Activated CD4-positive, alpha-beta T cell treated with anti-CD3 and anti-CD28 coated beads for 36 hours (primary cell): ENCODE data around the gene C5. TPM values are rescaled to one million over a fixed set of nuclear protein-coding genes. Genes with fewer than 3 reads are reported as not detected.
A peak's percentile ranks its signal among the peaks of the same experiment; 100 is the strongest.

Experiments
- ATAC-seq: fragments of 200-7000 bp; cut with Tn5 transposase; one replicate; pipeline ENCODE4 v1.10.0; 2021; ENCODE audit warnings: mild to moderate bottlenecking, moderate library complexity
- CTCF ChIA-PET: fragments of 350-600 bp; sonication (Branson Sonifier 250); formaldehyde crosslinking; loops from one replicate; lab custom pipeline; 2021; ENCODE audit warnings: antibody characterized with exemption; lab: Charles Lee
- POLR2A ChIA-PET: fragments of 350-600 bp; sonication (Branson Sonifier 250); formaldehyde crosslinking; loops from one replicate; lab custom pipeline; 2021; ENCODE audit warnings: antibody characterized with exemption, inconsistent platforms; lab: Charles Lee
- DNase-seq: peaks from one replicate; pipeline ENCODE4 v3.0.0-alpha.2; 2020
- H3K27ac Mint-ChIP-seq: one replicate; pipeline ENCODE4 v1.8.0; 2021; ENCODE audit warnings: mixed read lengths
- H3K27me3 Mint-ChIP-seq: one replicate; pipeline ENCODE4 v1.8.0; 2021; ENCODE audit warnings: mixed read lengths
- H3K36me3 Mint-ChIP-seq: one replicate; pipeline ENCODE4 v1.8.0; 2021; ENCODE audit warnings: low read depth, mixed read lengths
- H3K4me1 Mint-ChIP-seq: one replicate; pipeline ENCODE4 v1.8.0; 2021; ENCODE audit warnings: mixed read lengths
- H3K4me3 Mint-ChIP-seq: one replicate; pipeline ENCODE4 v1.8.0; 2021; ENCODE audit warnings: mild to moderate bottlenecking, moderate library complexity, mixed read lengths
- H3K9me3 Mint-ChIP-seq: one replicate; pipeline ENCODE4 v1.8.0; 2021; ENCODE audit warnings: low read depth, mixed read lengths
- intact Hi-C, 2 experiments: fragments of 100-400 bp; cut with DNase I in 1 of 2; cut with micrococcal nuclease in 1 of 2; formaldehyde crosslinking; loops; one replicate each; pipeline versions ENCODE4 v1.14.2 to v1.15.1; 2022 to 2024; cut with DNase I, micrococcal nuclease
- total RNA-seq, 2 experiments: library from RNA; stranded (reverse); gene quantifications; one replicate each; pipeline ENCODE4 v1.2.3, GENCODE V29; 2021

C5 gene
- total RNA-seq, 2 experiments from 2014 or later, result 2.3 to 2.4 TPM

DNA sequence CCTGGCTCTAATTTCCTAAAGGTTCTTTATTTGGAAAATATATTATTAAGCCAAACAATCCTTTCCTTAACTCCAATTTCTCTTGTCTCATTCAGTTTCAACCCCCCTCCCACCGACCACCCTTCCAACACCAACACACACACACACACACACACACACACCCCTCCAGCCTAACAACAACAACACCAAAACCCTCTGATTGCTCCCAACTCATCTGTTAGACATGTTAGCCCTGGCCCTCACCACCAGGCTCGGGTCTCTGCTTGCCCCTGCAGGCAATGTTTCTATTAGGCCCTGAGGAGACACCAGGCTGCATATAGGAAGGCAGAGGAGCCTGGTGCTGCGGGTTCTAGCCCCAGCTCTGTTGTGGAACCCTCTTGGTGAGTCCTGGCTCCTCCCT is 105.1 kb downstream of the C5 start:
- Mint-ChIP-seq H3K36me3 (no peaks in the 10 kb centered on the region), H3K4me1 (no peaks in the 10 kb centered on the region), H3K27me3 (no peaks in the 10 kb centered on the region), H3K27ac (no peak overlapping the region), H3K4me3 (no peak overlapping the region), H3K9me3 (no peaks in the 10 kb centered on the region)
- ChIA-PET CTCF (no interaction called here), POLR2A (no interaction called here)
- ATAC-seq (no peak), DNase-seq (no peak)
- intact Hi-C loops, result no loop called here

DNA sequence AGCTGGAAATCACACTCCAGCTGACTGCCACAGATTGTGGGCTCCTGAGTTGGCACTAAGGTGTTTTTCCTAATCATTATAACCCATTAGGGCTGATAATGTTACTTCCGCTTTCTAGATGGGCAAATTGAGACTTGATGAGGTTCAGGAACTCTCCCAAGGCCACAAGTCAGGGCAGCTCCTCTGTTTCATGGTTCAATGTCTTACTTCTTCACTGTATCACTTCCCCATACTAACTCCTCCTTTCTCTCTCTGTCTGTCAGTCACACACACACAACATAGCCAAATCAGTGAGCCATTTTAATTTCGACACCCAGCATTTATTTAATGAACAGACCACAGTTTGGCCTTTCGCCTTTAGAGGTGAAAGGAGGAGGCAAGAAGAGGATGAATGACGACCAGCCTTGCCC is 105.6 kb downstream of the C5 start:
- CTCF ChIA-PET, result interaction anchor here (0.8 kb wide), 1 partner anchor 37 kb away, joined by 3 read pairs; no protein-coding TSS in a partner anchor
- intact Hi-C loops, result no loop called here

DNA sequence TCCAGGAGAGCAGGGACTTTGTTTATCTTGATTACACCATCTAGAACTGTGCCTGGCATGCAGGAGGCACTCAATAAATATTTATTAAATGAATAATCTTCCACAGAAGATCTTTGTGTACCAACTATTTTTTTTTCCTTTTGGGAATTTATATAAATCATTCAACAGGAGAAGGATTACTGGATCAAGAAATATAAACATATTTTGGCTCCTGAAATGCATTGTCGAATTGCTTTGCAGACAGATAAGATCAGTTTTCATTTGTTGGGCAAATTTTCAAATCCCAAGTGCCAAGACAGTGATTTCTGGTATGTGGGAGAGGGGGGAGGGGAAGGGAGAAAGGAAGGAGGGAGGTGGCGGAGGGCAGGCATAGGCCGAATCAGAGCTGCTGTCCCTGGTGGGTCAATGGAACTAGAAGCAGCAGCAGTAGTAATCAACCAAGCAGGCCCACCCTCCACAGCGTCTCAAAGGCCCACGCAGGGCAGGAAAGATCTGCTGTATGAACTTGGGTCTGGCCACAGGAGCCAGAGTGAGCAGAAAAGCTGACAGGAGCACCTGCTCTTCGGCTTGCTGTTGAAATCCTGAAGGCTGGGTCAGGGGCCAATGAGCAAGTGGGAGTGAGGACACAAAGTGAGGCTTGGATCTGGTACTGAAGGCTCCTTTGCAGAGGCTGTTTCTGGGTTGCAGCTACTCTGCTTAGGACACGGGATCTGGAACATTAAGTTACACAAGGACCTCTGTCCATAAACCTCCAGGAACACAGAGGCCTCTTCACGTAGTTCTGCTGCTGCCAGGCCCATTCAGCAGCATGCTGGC is 107.7 kb downstream of the C5 start:
- no peaks in the 10 kb centered on the region for H3K36me3 Mint-ChIP-seq
- no peak for DNase-seq
- CTCF ChIA-PET, result interaction anchor here (1.2 kb wide), 1 partner anchor 11 kb away, joined by 4 read pairs; no protein-coding TSS in a partner anchor

More for the DNA sequence above, 105.6 kb downstream of the C5 start:
- no peak for DNase-seq
- Mint-ChIP-seq H3K4me1 (no peaks in the 10 kb centered on the region), H3K4me3 (no peak overlapping the region), H3K27me3 (no peaks in the 10 kb centered on the region), H3K36me3 (no peaks in the 10 kb centered on the region), H3K9me3 (no peaks in the 10 kb centered on the region), H3K27ac (no peak overlapping the region)
- ATAC-seq, result no peak
- POLR2A ChIA-PET, result no interaction called here

DNA sequence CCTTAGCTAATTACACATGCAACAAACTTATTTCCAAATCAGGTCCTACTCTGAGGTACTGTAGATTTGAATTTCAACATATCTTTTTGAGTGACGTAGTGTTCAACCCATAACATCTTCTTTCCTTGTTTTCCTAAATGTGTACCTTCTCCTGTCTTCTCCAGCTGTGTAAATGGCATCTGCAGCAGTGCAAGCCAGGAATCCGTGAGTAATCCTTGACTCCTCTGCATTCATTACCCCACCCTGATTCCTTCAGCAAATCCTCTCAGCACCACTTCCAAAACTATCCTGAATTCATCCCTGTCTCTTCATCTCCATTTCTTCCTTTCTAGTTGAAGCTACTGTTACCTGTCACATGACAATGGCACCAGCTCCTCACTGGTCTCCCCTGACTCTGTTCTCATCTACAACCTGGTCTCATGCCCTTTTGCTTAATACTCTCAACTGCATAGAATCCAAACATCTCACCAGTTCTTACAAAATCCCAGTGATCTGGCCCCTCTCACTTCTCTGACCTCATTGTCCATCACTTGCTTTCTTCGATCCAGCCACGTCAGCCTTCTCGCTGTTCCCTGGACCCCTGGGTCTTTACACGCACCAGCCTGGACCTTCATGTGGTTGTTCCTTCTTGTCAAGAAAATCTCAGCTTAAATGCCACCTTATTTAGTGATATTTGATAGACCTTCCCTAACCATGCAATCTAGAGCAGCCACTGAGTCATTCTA is 108.9 kb downstream of the C5 start:
- ChIA-PET POLR2A (no interaction called here), CTCF (interaction anchor here (1.0 to 1.2 kb wide), 2 partner anchors 10 to 23 kb away, joined by 3 to 4 read pairs; no protein-coding TSS in a partner anchor)
- ATAC-seq (no peak), DNase-seq (no peak)
- Mint-ChIP-seq H3K27me3 (no peaks in the 10 kb centered on the region), H3K27ac (no peak overlapping the region), H3K36me3 (no peaks in the 10 kb centered on the region), H3K9me3 (no peaks in the 10 kb centered on the region), H3K4me1 (peaks cover 15% of the 10 kb centered on the region), H3K4me3 (no peak overlapping the region)
- intact Hi-C loops, result no loop called here

More for the DNA sequence above, 107.7 kb downstream of the C5 start:
- no peak overlapping the region for H3K4me3 Mint-ChIP-seq
- peaks cover 4% of the 10 kb centered on the region for H3K4me1 Mint-ChIP-seq
- POLR2A ChIA-PET, result interaction anchor here (0.7 kb wide), 1 partner anchor 18 kb away, joined by 3 read pairs; no protein-coding TSS in a partner anchor
- no peak overlapping the region for H3K27ac Mint-ChIP-seq
- intact Hi-C loops, result no loop called here
- H3K9me3 Mint-ChIP-seq, result no peaks in the 10 kb centered on the region
- no peaks in the 10 kb centered on the region for H3K27me3 Mint-ChIP-seq
- no peak for ATAC-seq

DNA sequence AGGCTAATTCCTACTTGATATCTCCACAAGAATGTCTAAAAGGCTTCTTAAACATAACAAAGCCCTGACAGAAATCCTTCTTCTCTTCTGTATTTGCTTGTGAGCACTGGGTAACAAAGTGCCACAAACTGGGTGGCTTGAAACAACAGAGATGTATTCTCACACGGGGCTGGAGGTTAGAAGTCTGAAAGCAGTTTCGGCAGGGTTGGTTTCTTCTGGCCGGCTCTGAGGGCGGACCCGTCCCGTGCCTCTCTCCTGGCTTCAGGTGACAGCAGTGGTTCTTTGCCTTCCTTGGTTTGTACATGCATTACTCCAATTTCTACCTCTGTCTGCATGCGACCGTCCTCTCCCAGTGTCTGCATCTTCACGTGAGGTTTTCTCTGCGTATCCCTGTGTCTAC is 109.5 kb downstream of the C5 start:
- no peaks in the 10 kb centered on the region for H3K27me3 Mint-ChIP-seq
- no peak overlapping the region for H3K4me3 Mint-ChIP-seq
- no peak for DNase-seq
- no peaks in the 10 kb centered on the region for H3K9me3 Mint-ChIP-seq
- ChIA-PET POLR2A (no interaction called here), CTCF (interaction anchor here (1.0 kb wide), 1 partner anchor 24 kb away, joined by 3 read pairs; no protein-coding TSS in a partner anchor)
- no peak for ATAC-seq
- no peaks in the 10 kb centered on the region for H3K36me3 Mint-ChIP-seq
- intact Hi-C loops, result no loop called here
- H3K4me1 Mint-ChIP-seq, result peaks cover 22% of the 10 kb centered on the region
- H3K27ac Mint-ChIP-seq, result no peak overlapping the region

DNA sequence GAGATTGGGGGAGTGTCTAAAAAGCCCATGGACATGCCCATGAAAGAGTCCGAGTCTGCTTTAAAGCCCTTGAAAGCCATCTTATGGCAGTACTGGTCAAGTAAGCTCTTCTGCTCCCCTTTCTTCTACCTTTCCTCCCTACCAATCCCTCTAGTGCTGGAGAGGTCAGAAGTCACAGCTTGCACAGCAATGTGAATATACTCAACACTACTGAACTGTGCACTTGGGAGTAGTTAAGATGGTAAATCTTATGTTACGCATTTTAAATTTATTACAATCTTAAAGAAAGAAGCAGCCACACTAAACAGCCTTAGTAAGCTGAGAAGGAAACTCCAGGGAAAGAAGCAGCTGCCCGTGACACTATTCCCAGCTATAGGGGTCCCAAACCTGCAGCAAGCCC is 111.2 kb downstream of the C5 start:
- ATAC-seq (no peak), DNase-seq (no peak)
- H3K4me3 Mint-ChIP-seq, result no peak overlapping the region
- no peaks in the 10 kb centered on the region for H3K36me3 Mint-ChIP-seq
- peaks cover 37% of the 10 kb centered on the region for H3K4me1 Mint-ChIP-seq
- intact Hi-C loops, result loop anchor here in 1 of 2 experiments (5.0 to 10.0 kb wide), 2 partner anchors 322 to 354 kb away; partner anchors contain the start of gene CDK5RAP2
- ChIA-PET CTCF (interaction anchor here (0.6 to 4.7 kb wide), 11 partner anchors 9 to 1326 kb away, joined by 3 to 29 read pairs (median 4); partner anchors contain the start of genes FBXW2, MRRF and RBM18), POLR2A (no interaction called here)
- no peak overlapping the region for H3K27ac Mint-ChIP-seq
- H3K9me3 Mint-ChIP-seq, result no peaks in the 10 kb centered on the region
- no peaks in the 10 kb centered on the region for H3K27me3 Mint-ChIP-seq

DNA sequence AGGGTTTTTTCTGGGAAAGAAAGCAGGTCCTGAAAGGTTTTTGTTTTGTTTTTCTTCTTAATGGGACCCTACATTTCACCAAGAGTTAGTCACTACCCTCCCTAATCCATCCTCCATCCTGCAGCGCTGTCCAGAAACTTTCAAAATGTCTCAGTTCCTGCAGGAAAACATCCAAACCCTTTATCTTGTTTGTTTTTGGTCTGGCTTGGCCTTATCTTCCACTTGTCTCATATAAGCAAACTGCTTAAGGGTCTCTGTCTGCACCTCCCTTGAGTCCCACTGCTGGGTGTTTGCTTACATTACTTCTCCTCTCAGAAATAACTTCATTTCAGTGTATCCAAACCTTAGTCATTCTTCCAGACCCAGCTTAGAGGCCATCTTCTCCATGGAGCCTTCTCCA is 112.5 kb downstream of the C5 start:
- no peaks in the 10 kb centered on the region for H3K36me3 Mint-ChIP-seq
- no peaks in the 10 kb centered on the region for H3K27me3 Mint-ChIP-seq
- peaks cover 49% of the 10 kb centered on the region for H3K4me1 Mint-ChIP-seq
- H3K4me3 Mint-ChIP-seq, result no peak overlapping the region
- intact Hi-C loops, result loop anchor here (2.0 to 10.0 kb wide), 3 partner anchors 69 to 353 kb away; partner anchors contain the start of gene CDK5RAP2 (in 1 of the 2)
- H3K27ac Mint-ChIP-seq, result peak overlapping the region; percentile 93
- no peak for DNase-seq
- H3K9me3 Mint-ChIP-seq, result no peaks in the 10 kb centered on the region
- ChIA-PET CTCF (interaction anchor here (0.9 to 4.7 kb wide), 13 partner anchors 13 to 182 kb away, joined by 3 to 29 read pairs (median 4); no protein-coding TSS in a partner anchor), POLR2A (interaction anchor here (0.9 kb wide), 1 partner anchor 144 kb away, joined by 3 read pairs; the partner anchor contains the start of gene FBXW2)
- no peak for ATAC-seq

DNA sequence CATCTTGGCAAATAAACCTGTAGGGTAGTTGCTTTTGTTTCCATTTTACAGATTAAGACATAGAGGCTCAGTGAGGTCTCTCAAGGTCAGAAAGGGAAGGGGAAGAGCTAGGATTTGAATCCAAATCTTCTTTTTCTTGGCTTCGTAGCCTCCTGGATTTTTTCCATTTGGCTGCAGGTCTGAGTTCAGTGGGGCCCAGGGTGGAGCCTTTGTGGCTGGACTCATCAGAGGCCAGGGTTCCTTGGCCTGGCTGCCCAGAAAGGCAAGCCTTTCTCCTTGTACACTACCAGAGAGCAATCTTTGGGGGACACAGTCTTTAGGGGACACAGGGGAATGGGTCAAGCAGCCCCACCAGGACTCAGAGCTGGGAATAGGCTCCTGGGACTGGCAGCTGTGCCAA is 112.9 kb downstream of the C5 start:
- peaks cover 54% of the 10 kb centered on the region for H3K4me1 Mint-ChIP-seq
- no peaks in the 10 kb centered on the region for H3K9me3 Mint-ChIP-seq
- DNase-seq (no peak), ATAC-seq (no peak)
- H3K27ac Mint-ChIP-seq, result peak overlapping the region; percentile 93
- no peaks in the 10 kb centered on the region for H3K36me3 Mint-ChIP-seq
- intact Hi-C loops, result loop anchor here (2.0 to 10.0 kb wide), 3 partner anchors 68 to 352 kb away; partner anchors contain the start of gene CDK5RAP2 (in 1 of the 2)
- no peak overlapping the region for H3K4me3 Mint-ChIP-seq
- no peaks in the 10 kb centered on the region for H3K27me3 Mint-ChIP-seq
- ChIA-PET POLR2A (interaction anchor here (0.6 to 0.9 kb wide), 2 partner anchors 38 to 144 kb away, joined by 3 to 5 read pairs; partner anchors contain the start of gene FBXW2), CTCF (interaction anchor here (0.6 to 4.7 kb wide), 18 partner anchors 15 to 200 kb away, joined by 3 to 29 read pairs (median 4); partner anchors contain the start of gene FBXW2)

DNA sequence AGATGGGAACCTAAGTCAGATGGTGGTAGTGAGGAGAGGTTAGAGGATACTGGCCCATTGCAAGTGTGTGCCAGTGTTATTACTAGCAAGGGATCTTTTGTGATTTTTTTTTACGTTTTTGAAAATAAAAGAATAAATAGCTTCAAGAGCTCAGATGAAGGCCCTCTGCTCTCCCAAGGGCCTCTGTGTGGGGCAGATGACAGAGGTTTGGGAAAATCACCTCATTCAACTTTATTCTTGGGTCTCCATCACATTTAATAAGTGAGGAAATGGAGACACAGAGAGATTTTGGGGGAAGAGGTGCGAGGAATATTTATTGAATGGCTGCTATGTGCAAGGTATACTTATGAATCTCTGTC is 113.3 kb downstream of the C5 start:
- no peaks in the 10 kb centered on the region for H3K9me3 Mint-ChIP-seq
- CTCF ChIA-PET, result interaction anchor here (0.6 to 4.7 kb wide), 19 partner anchors 14 to 220 kb away, joined by 3 to 29 read pairs (median 4); partner anchors contain the start of gene FBXW2
- H3K4me1 Mint-ChIP-seq, result peaks cover 57% of the 10 kb centered on the region
- peak overlapping the region; percentile 34 for H3K4me3 Mint-ChIP-seq
- no peak for ATAC-seq
- no peak for DNase-seq
- H3K36me3 Mint-ChIP-seq, result no peaks in the 10 kb centered on the region
- no peaks in the 10 kb centered on the region for H3K27me3 Mint-ChIP-seq
- intact Hi-C loops, result loop anchor here (1.0 to 10.0 kb wide), 10 partner anchors 10 to 352 kb away; partner anchors contain the start of genes FBXW2 (in 2 of the 2), CDK5RAP2 (in 1 of the 2) and TRAF1 (in 1 of the 2)
- POLR2A ChIA-PET, result interaction anchor here (0.6 to 1.0 kb wide), 3 partner anchors 10 to 144 kb away, joined by 3 to 5 read pairs (median 3); partner anchors contain the start of gene FBXW2
- H3K27ac Mint-ChIP-seq, result peak overlapping the region; percentile 93

DNA sequence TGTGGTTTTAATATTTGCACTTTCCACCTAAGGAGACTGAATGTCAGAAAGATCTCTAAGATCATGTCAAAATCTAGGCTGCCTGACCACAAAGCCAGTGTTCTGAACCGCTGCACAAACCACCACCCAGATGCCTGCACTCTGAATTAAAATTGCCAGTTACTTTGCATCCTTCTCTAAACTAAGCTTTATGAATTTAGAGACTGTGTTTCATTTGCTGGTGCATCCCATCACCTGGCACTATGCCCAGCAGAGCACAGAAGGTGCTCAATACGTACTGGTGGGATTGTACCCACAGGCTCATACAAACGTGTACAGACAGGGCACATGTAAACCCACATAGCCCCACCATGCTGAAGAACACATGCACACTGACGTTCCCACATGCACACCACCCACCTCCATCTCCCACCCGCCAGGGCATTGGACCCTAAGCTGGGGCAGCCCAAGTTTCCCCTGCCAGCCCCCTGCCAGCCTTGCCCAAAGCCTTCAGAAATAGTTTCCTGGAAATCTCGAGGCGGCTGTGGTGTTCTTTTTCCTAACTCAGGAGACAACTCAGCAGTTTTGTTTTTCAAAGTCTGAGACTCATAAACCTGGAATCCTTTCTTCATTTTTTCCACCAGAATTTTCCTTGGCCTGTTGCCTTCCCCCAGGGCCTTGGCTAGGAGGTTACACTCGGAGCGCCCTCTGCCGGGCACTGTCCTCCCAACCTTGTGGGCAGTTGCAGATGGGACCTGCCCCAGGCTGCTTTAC is 113.9 kb downstream of the C5 start:
- Mint-ChIP-seq H3K4me3 (peak overlapping the region; percentile 34), H3K36me3 (no peaks in the 10 kb centered on the region), H3K4me1 (peaks cover 62% of the 10 kb centered on the region), H3K9me3 (no peaks in the 10 kb centered on the region), H3K27ac (peak overlapping the region; percentile 93), H3K27me3 (no peaks in the 10 kb centered on the region)
- intact Hi-C loops, result loop anchor here (1.0 to 10.0 kb wide), 10 partner anchors 10 to 351 kb away; partner anchors contain the start of genes FBXW2 (in 2 of the 2), CDK5RAP2 (in 1 of the 2) and TRAF1 (in 1 of the 2)
- ChIA-PET POLR2A (interaction anchor here (1.0 to 2.3 kb wide), 2 partner anchors 9 to 10 kb away, joined by 3 to 10 read pairs; no protein-coding TSS in a partner anchor), CTCF (interaction anchor here (0.7 to 4.7 kb wide), 18 partner anchors 14 to 247 kb away, joined by 3 to 29 read pairs (median 4); partner anchors contain the start of gene FBXW2)
- DNase-seq (peak; percentile 95), ATAC-seq (peak; percentile 73)
